Measurements from ENCODE around the gene HES5.
"Not testable (repeated sequence)": the region's sequence is repeated elsewhere in the genome, so short reads cannot be mapped to it uniquely, and the experiment has no call there.

The HES5 gene

DNA sequence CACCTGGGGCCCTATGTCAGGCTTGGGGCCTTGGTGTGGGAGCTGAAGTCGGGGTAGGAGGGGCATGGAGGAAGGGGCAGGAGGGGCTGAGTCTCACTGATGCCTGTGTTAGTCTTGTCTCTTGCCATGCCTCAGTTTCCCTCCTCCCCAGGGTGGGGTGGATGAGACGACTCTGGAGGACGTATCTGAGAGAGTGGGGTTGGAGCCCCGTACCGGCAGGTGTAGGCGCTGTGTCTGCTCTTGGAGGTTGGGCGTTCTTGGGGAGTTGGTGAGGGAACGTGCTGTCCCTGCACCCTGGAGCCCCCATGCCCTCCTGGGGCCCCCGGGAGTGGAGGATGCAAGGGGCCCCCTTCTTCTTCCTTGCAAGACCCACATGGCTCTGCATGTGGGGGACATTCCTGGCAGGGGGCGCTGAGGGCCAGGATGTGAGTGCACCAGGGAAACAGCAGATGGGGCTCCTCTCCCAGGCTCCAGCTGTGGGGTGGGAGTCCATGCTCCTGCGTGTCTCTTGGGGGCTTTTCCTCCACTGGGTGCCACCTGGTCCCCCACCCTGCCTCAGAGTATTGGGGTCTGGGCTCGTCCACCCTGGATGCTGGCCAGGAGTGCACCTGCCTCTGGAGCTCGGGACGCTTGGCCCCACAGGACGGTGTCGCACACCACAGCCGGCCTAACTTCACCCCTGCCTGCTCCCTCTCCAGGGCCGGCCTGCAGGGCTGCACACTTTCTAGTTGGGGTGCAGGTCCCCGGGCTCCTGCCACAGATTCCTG lies 24.7 kb upstream of the HES5 start:
- peak overlapping the region; percentile 97 for H3K27ac ChIP-seq (ENCODE audit: insufficient read depth, low read length, poor library complexity, severe bottlenecking)
- H3K36me3 ChIP-seq (ENCODE audit: control insufficient read depth, insufficient read depth, low read length): peaks cover 13% of the 10 kb centered on the region
- no peaks in the 10 kb centered on the region for H3K27me3 ChIP-seq (replicated peaks; ENCODE audit: control insufficient read depth, insufficient read depth, low read length, poor library complexity, severe bottlenecking)
- peaks cover 43% of the 10 kb centered on the region for H3K4me1 ChIP-seq (ENCODE audit: control insufficient read depth, insufficient read depth, low read length, poor library complexity, severe bottlenecking)
- no peak for DNase-seq
- H3K9me3 ChIP-seq (ENCODE audit: control insufficient read depth, low read length): no peaks in the 10 kb centered on the region
- H3K4me3 ChIP-seq (ENCODE audit: insufficient read depth, low read depth, low read length, poor library complexity, severe bottlenecking): no peak overlapping the region

DNA sequence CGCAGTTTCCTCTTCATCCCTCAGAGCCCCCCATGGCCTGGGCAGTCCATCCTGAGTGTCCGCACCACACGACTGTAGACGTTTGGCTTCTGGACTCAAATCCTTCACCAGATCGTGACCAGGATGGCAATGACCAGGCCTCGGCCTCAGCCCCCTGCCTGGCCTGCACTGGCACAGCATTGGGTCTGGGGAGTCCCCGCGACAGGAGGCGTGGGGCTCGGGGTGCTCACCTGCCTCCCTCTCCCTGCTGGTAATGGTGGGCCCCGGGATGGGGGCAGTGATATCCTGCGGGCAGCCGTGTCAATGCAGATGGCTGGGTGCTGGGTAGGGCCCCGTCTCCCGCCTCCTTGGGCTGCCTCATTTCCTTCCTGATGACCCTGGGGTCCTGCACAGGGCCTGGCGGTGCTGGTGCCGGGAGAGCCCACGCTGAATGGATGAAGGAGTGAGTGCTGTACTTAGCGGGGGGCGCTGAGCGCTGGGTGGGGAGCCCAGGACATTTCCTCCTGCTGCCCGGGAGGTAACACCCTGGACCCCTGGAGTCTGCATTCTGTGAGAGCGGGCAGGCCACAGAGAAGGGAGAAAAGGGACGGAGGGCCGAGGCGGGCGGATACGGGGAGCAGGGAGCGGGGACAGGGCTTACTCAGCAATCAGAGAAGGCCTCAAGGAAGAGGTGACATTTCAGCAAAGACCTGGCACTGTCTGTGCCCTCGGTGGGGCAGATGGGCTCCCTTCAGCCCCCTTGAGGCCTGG lies 24.0 kb upstream of the HES5 start:
- Histone ChIP-seq H3K36me3 (ENCODE audit: control insufficient read depth, insufficient read depth, low read length) (peaks cover 9% of the 10 kb centered on the region), H3K27me3 (replicated peaks; ENCODE audit: control insufficient read depth, insufficient read depth, low read length, poor library complexity, severe bottlenecking) (no peaks in the 10 kb centered on the region), H3K9me3 (ENCODE audit: control insufficient read depth, low read length) (no peaks in the 10 kb centered on the region), H3K27ac (ENCODE audit: insufficient read depth, low read length, poor library complexity, severe bottlenecking) (no peak overlapping the region), H3K4me1 (ENCODE audit: control insufficient read depth, insufficient read depth, low read length, poor library complexity, severe bottlenecking) (peaks cover 48% of the 10 kb centered on the region), H3K4me3 (ENCODE audit: insufficient read depth, low read depth, low read length, poor library complexity, severe bottlenecking) (no peak overlapping the region)
- DNase-seq: no peak

DNA sequence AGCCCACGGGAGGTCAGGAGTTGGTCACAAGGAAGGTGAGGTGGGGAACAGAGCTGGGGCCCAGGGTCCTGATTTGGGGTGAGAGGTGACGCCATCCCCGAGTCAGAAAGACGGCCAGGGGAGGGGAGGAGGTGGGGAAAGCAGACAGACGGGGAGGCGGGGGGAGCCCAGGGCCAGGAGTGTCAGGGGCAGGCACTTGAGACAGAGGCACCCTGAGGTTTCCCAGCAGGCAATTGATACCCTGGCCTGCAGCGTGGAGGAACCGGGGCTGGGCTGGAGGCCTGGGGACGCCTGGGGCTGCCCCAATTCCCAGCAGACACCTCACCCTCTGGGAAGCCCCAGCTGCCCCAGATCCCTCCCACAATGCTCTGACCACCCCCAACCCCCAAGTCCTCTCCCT lies 23.0 kb upstream of the HES5 start:
- not testable (repeated sequence) for H3K9me3 ChIP-seq (ENCODE audit: control insufficient read depth, low read length); H3K4me3 ChIP-seq (ENCODE audit: insufficient read depth, low read depth, low read length, poor library complexity, severe bottlenecking); H3K27ac ChIP-seq (ENCODE audit: insufficient read depth, low read length, poor library complexity, severe bottlenecking); H3K36me3 ChIP-seq (ENCODE audit: control insufficient read depth, insufficient read depth, low read length); DNase-seq; H3K27me3 ChIP-seq (replicated peaks; ENCODE audit: control insufficient read depth, insufficient read depth, low read length, poor library complexity, severe bottlenecking)
- peaks cover 47% of the 10 kb centered on the region for H3K4me1 ChIP-seq (ENCODE audit: control insufficient read depth, insufficient read depth, low read length, poor library complexity, severe bottlenecking)

DNA sequence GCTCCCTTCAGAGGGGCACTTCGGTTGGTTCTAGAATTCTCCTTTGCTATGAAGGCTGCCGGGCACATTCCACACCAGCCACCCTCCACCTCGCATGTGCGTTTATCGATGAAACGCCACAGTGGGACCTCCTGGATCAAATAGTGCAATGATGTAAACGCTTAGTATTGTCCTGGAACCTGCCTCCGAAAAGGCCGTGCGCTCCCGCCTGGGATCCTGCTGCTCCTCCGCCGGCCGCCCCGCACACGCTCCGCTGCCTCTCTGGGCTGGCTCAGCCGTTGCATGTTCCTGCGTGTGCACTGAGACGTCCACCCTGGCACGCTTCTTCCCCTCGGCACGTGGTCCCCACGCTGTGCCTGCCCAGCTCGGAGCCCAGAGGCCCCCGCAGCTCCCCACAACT lies 22.1 kb upstream of the HES5 start:
- H3K27ac ChIP-seq (ENCODE audit: insufficient read depth, low read length, poor library complexity, severe bottlenecking): no peak overlapping the region
- DNase-seq: no peak
- H3K27me3 ChIP-seq (replicated peaks; ENCODE audit: control insufficient read depth, insufficient read depth, low read length, poor library complexity, severe bottlenecking): no peaks in the 10 kb centered on the region
- H3K4me3 ChIP-seq (ENCODE audit: insufficient read depth, low read depth, low read length, poor library complexity, severe bottlenecking): no peak overlapping the region
- no peaks in the 10 kb centered on the region for H3K36me3 ChIP-seq (ENCODE audit: control insufficient read depth, insufficient read depth, low read length)
- peaks cover 47% of the 10 kb centered on the region for H3K4me1 ChIP-seq (ENCODE audit: control insufficient read depth, insufficient read depth, low read length, poor library complexity, severe bottlenecking)
- H3K9me3 ChIP-seq (ENCODE audit: control insufficient read depth, low read length): no peaks in the 10 kb centered on the region

DNA sequence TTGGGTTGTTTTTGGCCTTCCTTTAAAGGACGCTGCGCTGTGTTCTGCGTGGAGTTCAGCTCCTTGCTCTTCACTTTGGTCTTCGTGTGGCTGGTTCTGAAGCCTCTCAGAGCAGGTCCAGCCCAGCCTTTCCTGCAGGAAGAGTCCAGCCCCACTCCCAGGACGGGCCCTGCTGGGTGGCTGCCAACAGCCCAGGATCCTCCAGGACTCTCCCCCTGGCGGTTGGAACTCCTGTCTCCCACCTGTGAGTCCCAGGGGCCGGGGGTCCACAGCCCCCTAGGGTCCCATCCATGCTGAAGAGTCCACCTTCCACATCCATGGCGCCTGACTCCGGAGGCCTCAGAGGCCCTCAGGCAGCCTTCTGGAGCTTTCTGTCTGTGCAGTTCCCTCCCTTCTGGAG lies 21.5 kb upstream of the HES5 start:
- not testable (repeated sequence) for H3K27ac ChIP-seq (ENCODE audit: insufficient read depth, low read length, poor library complexity, severe bottlenecking); H3K4me3 ChIP-seq (ENCODE audit: insufficient read depth, low read depth, low read length, poor library complexity, severe bottlenecking); H3K27me3 ChIP-seq (replicated peaks; ENCODE audit: control insufficient read depth, insufficient read depth, low read length, poor library complexity, severe bottlenecking); H3K9me3 ChIP-seq (ENCODE audit: control insufficient read depth, low read length); DNase-seq; H3K36me3 ChIP-seq (ENCODE audit: control insufficient read depth, insufficient read depth, low read length)
- H3K4me1 ChIP-seq (ENCODE audit: control insufficient read depth, insufficient read depth, low read length, poor library complexity, severe bottlenecking): peaks cover 44% of the 10 kb centered on the region

DNA sequence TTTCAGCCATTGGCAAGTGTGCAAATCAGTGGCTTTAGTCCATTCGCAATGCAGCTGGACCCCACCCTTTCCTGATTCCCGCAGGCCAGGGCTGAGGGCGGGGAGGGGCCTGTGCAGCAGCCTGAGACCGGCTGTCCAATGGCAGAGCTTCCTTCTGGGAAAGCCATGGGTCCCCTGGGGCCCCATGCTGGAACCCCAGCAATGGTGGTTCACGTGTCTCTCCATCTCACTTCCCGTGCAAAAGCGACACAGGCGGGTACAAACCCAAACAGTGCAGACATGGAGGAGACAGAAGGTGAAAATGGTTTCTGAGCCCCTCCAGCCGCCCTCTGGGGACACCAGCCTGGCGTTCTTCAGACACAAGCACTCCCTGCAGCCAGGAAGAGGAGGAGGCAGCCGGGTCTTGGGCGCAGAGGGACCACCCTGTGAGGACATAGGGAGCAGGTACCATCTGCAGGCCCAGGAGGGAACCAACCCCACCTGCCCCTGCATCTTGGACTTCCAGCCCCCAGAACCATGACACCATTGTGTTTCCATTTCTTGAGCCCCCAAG lies 20.3 kb upstream of the HES5 start:
- peaks cover 46% of the 10 kb centered on the region for H3K4me1 ChIP-seq (ENCODE audit: control insufficient read depth, insufficient read depth, low read length, poor library complexity, severe bottlenecking)
- H3K9me3 ChIP-seq (ENCODE audit: control insufficient read depth, low read length); H3K36me3 ChIP-seq (ENCODE audit: control insufficient read depth, insufficient read depth, low read length); H3K4me3 ChIP-seq (ENCODE audit: insufficient read depth, low read depth, low read length, poor library complexity, severe bottlenecking); H3K27me3 ChIP-seq (replicated peaks; ENCODE audit: control insufficient read depth, insufficient read depth, low read length, poor library complexity, severe bottlenecking); H3K27ac ChIP-seq (ENCODE audit: insufficient read depth, low read length, poor library complexity, severe bottlenecking); DNase-seq: not testable (repeated sequence)

DNA sequence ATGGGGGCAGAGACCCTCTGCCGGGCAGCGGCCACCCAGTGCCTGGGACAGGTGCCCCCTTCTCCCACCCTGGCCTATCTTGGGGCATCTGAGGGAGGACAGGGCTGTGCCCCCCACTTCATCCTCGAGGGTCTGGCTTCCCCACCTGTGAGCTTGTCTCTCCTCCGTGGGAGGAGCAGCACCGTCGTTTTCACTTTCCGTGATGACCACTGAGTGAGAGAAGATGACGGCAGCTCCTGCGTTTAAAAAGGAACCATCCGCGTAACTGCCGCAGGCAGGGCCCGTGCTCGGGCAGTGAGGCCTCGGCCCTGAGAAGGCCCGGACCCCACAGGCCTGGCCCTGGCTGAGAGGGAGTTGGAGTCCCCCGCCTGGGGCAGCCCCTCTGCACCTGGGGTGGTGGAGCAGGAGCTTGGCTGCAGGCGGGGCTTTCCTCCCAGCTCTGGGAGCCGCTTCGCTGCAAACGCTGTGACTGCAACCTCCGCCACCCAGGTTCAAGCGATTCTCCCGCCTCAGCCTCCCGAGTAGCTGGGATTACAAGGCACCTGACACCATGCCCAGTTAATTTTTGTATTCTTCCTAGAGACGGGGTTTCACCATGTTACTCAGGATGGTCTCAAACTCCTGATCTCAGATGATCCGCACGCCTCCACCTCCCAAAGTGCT lies 19.4 kb upstream of the HES5 start:
- H3K27me3 ChIP-seq (replicated peaks; ENCODE audit: control insufficient read depth, insufficient read depth, low read length, poor library complexity, severe bottlenecking); H3K36me3 ChIP-seq (ENCODE audit: control insufficient read depth, insufficient read depth, low read length); H3K9me3 ChIP-seq (ENCODE audit: control insufficient read depth, low read length); DNase-seq: not testable (repeated sequence)
- Histone ChIP-seq H3K27ac (ENCODE audit: insufficient read depth, low read length, poor library complexity, severe bottlenecking) (peak overlapping the region; percentile 98), H3K4me1 (ENCODE audit: control insufficient read depth, insufficient read depth, low read length, poor library complexity, severe bottlenecking) (peaks cover 41% of the 10 kb centered on the region), H3K4me3 (ENCODE audit: insufficient read depth, low read depth, low read length, poor library complexity, severe bottlenecking) (peak overlapping the region; percentile 33)

DNA sequence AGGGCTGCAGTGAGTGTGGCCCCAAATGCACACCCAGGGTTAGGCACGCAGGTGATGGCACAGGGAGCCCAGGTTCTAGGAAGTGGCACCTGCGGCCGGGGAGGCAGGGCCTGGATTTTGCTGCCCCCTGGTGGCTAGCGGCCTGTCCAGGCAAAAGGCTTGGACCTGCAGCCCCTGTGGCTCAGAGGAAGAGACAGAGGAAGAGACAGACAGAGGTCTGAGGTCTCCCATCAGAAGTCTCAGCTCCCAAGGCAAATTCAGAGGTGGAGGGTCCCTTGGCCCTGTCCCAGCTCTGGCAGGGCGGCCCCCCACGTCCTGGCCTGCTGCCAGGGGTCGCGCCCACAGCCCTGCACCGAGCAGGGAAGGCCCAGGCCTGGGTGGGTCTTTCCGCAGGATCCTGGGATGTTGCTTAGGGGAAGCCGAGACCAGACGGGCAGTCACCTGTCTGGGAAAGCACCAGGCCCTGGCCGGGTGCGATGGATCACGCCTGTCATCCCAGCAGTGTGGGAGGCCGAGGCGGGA lies 18.1 kb upstream of the HES5 start:
- Histone ChIP-seq H3K36me3 (ENCODE audit: control insufficient read depth, insufficient read depth, low read length) (no peaks in the 10 kb centered on the region), H3K27ac (ENCODE audit: insufficient read depth, low read length, poor library complexity, severe bottlenecking) (peak overlapping the region; percentile 98), H3K27me3 (replicated peaks; ENCODE audit: control insufficient read depth, insufficient read depth, low read length, poor library complexity, severe bottlenecking) (no peaks in the 10 kb centered on the region), H3K4me3 (ENCODE audit: insufficient read depth, low read depth, low read length, poor library complexity, severe bottlenecking) (peak overlapping the region; percentile 64), H3K9me3 (ENCODE audit: control insufficient read depth, low read length) (no peaks in the 10 kb centered on the region), H3K4me1 (ENCODE audit: control insufficient read depth, insufficient read depth, low read length, poor library complexity, severe bottlenecking) (peaks cover 38% of the 10 kb centered on the region)
- peak; percentile 63 to 77 (median 67) for DNase-seq

DNA sequence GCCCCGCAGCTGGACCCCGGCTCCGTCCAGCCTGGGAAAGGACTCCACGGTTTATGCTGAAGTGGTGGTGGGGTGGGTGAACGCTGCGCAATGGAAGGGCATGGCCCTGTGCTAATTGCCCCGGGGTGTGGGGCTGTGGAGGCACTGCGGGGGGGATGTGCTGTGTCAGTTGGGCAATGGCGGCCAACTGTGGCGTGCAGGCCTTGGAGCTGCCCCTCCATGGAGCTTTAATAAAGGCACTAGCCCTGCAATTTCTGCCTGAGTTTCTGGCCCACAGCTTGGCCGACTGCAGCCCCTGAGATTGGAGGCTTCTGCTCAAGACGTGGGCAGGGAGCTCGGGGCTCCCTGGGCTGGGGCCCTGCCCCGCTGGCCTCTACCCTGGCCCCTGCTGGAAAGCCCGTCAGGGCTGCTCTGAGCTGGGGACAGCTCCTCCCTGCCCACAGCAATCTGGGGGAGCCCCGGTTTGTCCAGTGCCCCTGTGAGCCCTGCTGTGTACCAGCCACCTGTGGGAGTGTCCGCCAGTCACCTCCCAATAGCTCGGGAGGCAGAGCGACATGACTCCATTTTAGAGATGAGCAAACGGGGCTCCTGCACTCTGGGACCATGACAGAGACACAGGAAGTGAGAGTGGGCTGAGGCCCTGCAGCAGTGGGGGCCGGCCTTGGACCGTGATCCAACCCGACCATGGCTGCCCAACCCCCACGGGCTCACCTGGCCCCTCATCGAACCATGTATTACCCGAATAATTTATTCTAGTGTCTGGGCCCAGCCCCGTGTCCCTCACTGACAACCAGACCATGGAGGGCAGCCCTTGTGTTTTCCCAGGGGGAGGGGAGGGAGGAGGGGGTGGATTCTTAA lies 17.4 kb upstream of the HES5 start:
- peaks cover 38% of the 10 kb centered on the region for H3K4me1 ChIP-seq (ENCODE audit: control insufficient read depth, insufficient read depth, low read length, poor library complexity, severe bottlenecking)
- no peaks in the 10 kb centered on the region for H3K27me3 ChIP-seq (replicated peaks; ENCODE audit: control insufficient read depth, insufficient read depth, low read length, poor library complexity, severe bottlenecking)
- no peaks in the 10 kb centered on the region for H3K9me3 ChIP-seq (ENCODE audit: control insufficient read depth, low read length)
- peak overlapping the region; percentile 64 for H3K4me3 ChIP-seq (ENCODE audit: insufficient read depth, low read depth, low read length, poor library complexity, severe bottlenecking)
- peak in 2 of 3 donors; percentile 30 to 35 for DNase-seq
- H3K27ac ChIP-seq (ENCODE audit: insufficient read depth, low read length, poor library complexity, severe bottlenecking): peak overlapping the region; percentile 98
- no peaks in the 10 kb centered on the region for H3K36me3 ChIP-seq (ENCODE audit: control insufficient read depth, insufficient read depth, low read length)
